ENCODE measurements around the gene HMOX1.

HMOX1 gene, protein sequence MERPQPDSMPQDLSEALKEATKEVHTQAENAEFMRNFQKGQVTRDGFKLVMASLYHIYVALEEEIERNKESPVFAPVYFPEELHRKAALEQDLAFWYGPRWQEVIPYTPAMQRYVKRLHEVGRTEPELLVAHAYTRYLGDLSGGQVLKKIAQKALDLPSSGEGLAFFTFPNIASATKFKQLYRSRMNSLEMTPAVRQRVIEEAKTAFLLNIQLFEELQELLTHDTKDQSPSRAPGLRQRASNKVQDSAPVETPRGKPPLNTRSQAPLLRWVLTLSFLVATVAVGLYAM

DNA sequence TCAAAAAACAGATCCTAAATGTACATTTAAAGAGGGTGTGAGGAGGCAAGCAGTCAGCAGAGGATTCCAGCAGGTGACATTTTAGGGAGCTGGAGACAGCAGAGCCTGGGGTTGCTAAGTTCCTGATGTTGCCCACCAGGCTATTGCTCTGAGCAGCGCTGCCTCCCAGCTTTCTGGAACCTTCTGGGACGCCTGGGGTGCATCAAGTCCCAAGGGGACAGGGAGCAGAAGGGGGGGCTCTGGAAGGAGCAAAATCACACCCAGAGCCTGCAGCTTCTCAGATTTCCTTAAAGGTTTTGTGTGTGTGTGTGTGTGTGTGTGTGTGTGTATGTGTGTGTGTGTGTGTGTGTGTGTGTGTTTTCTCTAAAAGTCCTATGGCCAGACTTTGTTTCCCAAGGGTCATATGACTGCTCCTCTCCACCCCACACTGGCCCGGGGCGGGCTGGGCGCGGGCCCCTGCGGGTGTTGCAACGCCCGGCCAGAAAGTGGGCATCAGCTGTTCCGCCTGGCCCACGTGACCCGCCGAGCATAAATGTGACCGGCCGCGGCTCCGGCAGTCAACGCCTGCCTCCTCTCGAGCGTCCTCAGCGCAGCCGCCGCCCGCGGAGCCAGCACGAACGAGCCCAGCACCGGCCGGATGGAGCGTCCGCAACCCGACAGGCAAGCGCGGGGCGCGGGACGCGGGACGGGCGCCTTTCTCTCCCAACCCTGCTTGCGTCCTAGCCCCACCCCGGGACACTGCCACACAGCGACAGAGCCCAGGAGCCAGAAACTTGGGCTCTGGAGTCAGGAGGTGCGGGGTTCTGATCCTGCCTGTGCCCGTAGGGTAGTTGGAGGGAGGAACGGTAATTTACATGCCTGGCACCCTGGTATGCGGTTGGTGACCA, at the start of gene HMOX1:
HMOX1 (plus strand) TSS at position 560 of the 887 bp plus-strand sequence; CDS start at position 638, 78 bp downstream.
- DNase-seq (ENCODE audit: low spot score) = peak; percentile 86

DNA sequence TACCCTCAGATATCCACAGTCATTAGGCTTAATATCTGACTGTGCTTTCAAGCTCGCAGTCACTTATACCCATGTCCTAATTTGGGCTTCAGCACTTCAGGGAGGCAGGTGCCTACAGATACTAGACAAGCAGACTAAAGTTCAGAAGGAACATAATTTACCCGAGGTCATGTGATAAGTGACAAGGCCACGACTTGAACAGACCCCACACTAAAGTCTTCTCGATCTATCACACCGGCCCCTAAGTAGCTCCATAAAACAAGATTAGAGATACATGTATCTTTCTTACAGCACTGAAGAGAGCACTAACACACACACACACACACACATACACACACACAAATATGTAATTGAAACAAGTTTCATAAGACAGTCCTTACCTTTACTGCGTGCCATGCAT, 48.6 kb upstream of the HMOX1 start:
- no peak for DNase-seq (ENCODE audit: low spot score)

DNA sequence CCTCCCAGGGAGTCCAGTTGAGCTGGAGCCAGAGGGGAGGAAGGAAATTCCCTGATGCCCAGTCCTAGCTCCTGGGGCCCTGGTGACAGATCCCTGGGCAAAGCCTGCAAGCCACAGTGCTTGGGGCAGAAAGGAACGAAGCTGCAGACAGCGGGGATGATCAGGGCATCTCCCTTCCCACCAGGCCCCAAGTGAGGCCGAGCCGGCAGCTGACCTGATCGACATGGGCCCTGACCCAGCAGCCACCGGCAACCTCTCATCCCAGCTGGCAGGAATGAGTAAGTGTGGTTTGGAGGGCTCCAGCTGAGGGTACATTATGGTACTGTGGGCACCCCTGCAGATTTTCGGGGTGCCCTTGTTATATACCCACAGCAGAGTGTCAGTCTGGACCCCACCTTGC, 47.7 kb upstream of the HMOX1 start:
- DNase-seq (ENCODE audit: low spot score) = no peak

DNA sequence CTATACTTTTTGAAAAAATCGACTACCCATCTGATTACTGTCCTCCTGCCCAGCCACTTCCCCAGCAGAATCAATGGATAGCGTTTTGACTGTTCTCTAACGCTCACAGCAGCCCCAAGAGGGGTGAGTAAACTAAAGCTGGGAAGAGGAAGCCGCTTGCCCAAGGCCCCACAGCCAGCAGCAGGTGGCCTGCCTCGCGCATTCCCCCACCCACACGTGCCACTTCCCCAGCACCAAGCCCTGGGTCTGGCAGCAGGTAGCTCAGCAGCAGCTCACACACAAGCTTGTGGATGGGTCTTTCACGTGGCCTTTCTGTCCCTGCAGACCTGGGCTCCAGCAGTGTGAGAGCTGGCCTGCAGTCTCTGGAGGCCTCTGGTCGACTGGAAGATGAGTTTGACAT, 46.9 kb upstream of the HMOX1 start:
- DNase-seq (ENCODE audit: low spot score) = no peak

DNA sequence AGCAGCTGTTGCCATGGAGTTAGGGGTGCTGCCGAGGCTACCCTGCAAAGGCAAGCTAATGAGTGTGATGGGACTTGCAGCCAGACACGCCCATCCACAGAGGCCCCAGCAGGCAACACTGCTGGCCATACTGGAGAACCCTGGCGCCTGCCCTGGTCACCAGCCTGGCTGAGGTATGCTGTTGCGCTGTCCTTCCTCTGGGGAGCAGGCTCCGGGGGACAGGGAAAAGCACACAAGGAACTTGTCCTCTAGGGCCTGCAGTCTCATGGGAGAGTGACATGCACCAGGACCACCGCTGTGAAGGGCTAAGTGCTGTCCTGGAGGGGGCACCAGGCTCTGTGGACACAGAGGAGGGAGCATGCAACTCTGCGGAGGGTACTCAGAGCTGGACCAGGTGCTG, 45.4 kb upstream of the HMOX1 start:
- DNase-seq (ENCODE audit: low spot score) = no peak

DNA sequence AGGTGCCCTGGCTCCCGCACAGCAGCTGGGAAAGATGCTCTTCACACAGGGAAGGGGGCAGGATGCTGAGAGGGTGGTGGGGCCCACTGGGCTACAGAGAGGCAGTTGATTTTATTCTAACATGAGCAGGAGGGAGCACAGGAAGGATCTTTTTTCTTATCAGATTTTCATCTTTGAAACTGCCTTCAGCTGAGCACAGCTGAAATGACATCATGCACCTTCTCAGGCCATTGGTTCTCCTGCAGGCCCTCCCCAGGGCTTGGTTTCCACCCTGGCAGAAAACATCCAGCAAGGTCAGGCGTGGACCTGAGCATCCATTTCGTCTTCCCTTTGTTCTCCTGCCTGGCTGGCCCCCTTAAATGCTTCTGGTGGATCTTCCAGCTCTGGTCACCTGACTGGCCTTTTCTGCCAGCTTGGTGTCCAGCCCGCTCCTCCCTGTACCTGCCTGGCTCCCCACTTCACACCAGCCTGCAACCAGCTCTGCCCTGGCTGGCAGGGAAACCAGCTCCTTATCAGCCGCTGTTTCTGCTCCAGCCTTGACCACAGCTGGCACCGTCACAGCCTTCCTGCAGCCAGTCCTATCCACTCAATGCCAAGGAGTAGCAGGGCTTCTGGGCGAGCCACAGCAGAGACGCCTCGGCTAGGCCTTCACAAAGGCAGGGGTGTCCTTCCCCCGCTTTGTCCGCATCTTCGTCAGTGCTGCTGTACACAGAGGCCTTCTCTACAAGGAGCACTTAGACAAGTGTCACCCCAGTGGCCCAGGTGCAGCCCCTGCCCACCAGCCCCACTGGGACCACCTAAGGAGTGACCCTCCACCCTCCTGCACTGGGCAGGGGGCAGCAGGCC, 44.7 kb upstream of the HMOX1 start:
- no peak for DNase-seq (ENCODE audit: low spot score)

DNA sequence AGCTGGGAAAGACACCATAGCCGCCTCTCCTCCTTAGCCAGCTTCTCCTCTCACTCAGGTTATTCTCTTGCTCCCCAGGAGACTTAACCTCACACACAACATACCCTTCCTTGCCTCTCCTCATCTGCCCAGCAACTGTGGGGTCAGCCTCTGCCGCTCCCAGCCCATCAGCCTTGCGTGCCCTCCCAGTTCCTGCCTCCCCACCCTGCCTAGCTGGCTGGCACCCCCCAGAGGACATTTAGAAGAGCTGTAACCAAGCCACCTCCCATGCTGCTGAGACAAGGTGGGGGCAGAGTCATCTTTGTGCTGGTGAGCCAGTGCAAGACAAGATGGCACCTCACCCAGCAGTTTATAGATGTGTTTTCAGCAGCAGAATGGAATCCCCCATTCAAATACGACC, 43.0 kb upstream of the HMOX1 start:
- DNase-seq (ENCODE audit: low spot score) = no peak

DNA sequence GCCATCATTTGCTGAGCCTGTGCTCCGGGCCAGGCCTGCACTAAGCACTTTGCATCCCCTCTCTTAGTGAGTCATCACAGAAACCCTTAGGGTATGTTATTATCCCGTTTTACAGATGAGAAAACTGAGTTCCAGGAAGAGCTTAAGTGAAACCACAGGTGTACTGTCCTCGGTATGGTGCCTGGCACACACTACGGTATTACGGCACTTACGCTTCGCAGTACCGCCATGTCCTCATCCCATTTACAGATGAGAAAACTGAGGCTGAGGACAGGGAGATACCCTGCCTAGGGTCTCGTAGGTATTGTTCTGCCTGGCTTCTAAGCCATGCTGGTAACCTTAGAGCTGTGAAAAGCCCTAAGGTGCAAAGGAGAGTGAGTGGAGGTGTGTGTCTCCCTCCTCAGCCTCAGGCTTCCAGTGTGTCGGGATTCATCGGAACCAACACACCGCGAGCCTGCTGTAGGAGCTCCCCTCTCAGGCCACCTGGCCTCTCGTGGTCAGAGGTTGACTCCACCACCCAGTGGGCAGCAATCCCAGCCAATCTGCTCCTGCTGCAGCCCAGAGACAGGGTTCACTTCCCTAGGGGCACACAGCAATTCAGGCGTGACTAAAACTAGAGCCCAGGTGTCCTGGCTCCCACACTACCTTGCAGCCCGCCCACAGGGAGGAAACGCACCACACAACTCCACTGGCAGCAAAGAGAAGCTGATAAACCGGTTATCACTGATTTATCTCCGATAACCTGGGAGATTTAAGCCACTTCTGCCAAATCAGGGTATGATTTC, 39.6 kb upstream of the HMOX1 start:
- no peak for DNase-seq (ENCODE audit: low spot score)

DNA sequence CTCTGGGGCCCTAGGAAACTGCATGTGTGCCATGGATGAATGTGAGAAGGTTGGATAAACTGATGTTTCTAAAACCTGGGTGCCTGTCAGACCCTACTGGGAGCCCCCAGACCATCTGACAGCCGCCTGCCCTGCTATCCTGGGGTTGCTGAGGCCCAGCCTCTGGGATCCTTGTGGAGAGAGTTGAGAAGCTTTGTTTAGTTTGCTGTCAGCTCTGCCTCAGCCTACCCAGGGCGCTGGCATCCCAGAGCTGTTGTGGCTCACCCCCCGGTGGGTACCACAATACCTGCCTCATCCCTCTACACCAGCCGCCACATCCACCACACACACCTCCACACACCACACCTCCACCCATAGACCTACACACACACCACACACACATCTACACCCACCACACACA, 38.5 kb upstream of the HMOX1 start:
- DNase-seq (ENCODE audit: low spot score) = no peak

DNA sequence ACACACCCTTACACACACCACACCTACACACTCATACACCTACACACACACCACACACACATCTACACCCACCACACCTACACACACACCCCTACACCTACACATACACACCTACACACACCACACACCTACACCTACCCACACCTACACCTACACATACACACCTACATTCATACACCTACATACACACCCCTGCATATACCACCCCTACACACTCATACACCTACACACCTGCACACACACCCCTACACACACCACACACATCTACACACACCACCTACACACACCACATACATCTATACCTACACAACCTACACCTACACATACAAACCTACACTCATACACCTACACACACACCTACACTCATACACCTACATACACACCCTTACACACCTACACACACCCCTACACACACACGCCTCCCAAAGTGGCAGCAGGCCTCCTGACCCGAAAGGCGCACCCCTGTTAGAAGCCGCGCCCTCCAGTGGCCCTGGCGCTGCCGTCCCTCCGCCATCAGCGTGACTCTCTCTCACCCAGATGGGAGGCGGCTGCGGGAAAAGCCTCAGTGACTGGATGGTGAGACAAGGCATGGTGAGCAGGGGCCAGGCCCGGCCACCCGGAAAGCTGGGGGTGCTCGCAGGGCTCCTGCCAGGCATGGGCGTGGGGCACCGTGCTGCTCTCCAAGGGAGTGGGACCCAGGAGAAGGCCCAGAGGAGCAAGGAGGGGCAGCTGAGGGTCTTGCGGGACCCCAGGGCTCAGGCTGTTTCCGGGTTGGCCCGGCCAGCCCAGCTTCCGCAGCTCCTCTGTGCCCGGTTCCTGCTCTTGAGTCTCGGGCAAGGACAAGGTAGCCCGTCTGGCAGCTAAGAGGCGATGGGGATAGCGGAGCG, 37.0 kb upstream of the HMOX1 start:
- no peak for DNase-seq (ENCODE audit: low spot score)

DNA sequence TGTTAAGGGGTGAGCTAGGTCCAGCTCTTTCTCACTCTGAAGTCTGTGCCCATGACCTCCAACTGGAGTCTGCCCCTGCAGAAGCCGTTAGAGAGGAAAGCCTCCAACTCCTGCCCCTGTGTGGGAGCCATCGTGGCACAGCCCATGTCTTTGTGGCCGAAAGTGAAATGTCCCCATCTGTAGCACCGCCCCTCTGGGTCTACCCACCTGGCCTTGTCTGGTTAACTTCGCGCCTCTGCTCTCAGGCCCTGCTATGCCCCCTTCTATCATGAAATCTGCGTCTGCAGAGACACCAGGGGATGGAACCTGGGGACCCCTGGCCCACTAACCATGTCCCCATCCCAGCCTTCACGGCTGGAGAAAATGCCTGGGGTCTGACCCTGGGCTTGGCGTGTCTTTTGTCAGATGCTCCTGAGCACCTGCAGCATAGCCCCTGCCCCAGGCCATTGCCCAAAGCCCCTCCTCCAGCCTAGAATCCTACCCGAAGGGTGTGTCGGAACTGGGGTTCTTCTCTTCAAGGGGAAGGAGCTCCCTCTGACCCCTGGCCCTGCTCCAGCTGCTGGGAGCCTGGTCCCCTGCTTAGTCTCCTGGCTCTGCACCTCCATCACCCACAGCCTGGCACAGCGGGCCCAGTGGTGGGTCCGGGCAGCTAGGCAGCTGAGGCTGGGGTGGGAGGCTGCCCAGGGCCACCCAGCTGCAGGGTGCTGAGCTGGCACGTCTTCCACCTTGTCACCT, 35.8 kb upstream of the HMOX1 start:
- no peak for DNase-seq (ENCODE audit: low spot score)

DNA sequence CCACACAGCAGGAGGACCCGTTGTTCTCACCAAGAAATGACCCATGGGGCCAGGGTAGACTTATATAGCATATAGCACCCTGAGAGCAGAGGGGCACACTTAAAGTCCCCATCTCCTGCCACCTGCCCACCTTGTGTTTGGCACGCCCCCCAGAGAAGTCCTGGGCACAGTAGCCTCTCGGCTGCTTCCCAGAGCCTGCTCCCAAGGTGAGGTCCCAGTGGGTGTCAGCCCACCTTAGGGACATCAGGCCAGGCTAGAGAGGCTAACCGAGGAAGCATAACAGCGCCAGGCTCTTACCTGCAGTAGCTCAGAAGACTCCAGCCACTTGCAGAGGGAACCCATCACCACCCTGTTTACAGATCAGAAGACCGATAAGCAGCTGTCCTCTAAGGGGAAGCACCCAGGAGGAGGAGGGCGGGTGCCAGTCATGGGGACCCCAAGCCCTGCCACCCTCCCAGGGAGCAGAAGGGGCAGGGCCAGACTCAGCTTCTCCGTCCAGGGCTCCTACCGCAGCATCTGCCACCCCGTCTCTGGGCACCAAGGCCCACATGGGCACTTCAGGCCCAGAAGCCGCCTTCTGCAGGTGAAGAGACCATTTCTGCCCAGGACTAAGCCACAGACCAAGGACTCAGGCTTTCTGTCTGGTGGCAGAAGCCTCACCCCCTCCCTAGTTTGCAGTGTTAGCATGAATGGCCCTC, 34.9 kb upstream of the HMOX1 start:
- no peak for DNase-seq (ENCODE audit: low spot score)

DNA sequence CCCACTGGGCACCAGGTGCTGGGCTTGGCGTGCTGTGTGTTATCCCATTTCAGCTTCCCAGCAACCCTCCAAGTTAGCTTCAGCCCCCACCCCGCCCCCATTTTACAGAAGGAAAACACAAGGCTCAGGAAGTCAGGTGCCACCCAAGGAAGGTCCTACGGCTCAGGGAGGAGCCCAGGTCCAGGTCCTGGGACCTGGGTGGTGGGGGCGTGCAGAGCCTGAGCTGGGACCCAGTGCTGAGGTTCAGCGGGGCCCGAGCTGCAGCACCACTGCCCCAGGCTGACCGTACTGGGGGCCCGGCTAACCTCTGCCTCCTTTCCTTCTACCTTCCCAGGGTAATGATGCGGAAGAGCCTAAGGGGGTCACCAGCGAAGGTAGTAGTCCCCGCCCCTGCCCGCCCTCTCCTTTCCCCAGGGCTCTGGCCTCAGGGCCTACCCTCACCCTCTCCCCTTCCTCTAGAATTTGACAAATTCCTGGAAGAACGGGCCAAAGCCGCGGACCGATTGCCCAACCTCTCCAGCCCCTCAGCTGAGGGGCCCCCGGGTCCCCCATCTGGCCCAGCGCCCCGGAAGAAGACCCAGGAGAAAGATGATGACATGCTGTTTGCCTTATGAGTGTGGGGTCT, 34.2 kb upstream of the HMOX1 start:
- no peak for DNase-seq (ENCODE audit: low spot score)

DNA sequence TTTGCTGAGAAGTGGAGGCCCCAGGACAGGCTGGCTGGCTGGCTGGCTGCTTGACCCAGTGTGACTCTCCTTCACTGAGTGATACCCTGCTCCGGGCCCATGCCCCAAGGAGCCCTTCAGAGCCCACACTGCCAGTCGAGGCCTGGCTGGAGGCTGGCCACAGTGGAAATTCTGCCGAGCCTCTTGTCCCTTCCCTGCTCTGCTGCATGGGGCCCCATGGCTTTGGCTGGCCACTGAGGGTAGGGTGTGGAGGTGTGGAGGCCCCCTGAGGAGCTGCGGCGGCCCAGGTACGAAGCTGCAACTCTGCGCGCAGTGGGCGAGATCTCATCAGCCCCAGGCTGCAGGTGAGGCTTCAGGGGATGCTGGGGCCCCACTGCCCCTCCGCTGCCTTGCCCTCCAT, 33.4 kb upstream of the HMOX1 start:
- DNase-seq (ENCODE audit: low spot score) = no peak

DNA sequence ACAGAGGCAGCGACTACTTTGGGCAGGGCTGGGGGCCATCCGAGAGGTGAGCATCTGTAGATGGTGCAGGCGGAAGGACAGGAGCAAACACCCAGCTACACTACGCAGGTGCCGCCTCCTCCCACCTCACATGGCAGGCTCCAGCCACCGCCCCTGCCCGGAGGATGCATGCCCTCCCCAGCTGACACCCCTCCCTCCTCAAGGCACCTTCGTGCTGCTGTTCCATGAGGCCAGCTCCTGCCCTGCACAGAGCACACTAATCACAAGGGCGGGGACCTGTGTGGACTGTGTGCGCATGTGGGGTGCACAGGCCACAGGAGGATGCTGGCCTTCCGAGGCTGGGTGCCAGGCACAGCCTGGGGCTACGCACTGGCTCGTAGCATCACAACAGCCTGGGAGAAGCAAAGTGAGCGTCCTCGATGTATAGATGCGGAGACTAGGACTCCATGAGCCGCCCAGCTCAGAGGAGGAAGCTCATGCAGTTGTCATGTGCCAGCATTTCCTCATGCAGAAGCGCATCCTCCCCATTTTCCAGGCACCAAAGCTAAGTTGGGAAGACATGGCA, 32.8 kb upstream of the HMOX1 start:
- no peak for DNase-seq (ENCODE audit: low spot score)

DNA sequence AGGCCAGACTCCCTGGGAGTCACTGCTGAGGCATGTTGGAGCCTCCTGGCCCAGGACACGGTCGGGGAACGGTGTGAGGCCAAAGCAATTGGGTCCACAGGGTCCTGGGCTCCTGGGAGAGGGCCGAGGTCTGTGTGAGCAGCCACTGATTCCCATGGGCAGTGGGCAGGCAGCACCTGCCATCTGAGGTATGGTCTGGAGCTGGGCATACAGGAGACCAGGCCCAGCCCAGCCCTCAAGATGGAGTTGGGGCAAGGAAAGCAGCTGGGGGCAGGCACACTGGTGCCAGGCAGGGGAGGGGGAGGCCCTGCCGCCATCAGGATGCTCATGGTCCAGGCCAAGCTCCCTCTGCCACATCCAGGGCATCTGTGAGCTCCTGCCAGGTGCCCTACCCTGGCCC, 32.2 kb upstream of the HMOX1 start:
- no peak for DNase-seq (ENCODE audit: low spot score)

DNA sequence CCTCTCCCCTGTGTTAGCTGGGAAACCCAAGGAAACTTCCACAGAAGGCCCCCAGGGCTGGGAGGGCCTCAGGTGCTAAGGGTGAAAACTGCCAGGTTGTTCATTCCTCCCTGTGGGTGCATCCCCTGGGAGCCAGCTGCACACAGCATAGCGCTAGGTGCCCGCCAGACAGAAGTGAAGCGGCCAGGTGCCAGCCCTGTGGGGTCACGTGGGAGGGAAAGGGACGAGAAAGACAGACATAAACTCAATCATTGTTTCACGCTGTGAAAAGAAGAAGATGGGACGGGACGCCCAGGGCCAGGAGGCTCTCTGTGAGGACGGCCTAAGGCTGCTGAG, 31.6 kb upstream of the HMOX1 start:
- DNase-seq (ENCODE audit: low spot score) = no peak

DNA sequence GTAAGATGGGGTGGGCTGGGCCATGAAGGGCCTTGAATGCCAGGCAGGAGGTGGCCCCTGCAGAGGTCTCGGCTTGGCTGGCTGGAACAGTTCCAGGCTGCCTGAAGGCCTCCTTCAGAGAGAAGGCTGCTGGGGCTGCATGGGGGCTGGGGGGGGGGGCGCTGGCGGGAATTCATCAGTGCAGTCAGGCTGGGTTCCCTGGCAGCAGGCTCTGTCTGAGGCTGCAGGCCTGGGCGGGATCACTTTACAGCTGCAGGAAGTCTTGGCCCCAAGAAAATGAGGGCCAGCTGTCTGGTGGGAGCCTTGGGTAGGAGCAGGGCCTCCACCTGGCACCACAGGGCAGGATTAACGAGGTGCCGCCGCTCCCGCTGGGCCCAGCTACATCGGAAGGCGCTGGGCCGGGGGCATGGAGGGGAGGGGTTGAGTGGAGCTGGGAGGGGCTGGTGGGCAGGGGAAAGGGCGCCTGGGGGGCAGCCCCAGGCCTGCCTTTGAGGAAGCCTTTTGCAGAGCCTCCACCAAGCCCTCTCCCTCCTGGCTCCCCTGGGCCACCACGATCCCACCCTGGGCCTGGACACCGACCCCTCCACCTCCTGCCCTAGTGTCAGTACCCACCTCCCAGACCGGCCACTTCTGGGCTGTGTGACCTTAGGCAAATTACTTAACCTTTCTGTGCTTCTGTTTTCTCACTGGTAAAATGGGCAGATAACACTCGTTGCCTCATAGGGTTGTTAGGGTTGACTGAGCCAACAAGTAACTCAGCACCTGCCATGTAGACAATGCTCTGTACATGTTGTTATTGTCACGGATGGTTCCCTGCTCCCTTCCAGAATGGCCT, 31.0 kb upstream of the HMOX1 start:
- DNase-seq (ENCODE audit: low spot score) = no peak
